ENCODE measurements around the gene ACTN2. TPM values are rescaled to one million over a fixed set of nuclear protein-coding genes. Genes with fewer than 3 reads are reported as not detected.

The ACTN2 gene
- total and polyA plus RNA-seq, 3 experiments from 2014 or later, result not detected

DNA sequence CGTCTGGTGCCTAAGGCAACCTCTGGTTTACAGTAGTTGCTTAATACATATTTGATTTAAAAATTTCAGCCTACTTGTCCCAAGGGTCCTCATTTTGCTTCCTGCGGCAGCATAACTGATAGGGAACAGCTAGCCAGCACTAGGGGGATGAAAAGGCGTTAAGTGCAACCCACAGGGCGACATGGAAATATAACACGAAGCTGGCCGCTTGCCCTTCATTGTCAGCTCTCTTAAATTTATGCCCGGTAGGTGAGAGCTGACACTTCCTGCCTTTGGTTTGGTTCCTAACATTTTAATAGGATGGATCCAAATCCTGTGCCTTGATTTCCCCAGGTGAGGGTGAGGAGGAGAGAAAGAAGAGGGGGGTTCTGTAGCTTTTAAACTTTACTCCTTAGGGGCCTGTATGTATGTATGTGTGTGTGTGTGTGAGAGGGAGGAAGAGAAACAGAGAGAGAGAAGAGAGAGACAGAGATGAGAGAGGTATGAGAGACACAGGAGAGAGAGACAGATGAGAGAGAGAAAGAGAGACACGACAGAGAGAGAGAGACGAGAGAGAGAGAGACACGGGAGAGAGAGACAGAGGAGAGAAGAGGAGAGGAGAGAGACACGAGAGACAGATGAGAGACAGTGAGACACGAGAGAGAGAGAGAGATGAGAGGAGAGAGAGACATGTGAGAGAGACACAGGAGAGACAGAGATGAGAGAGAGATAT lies 938 bp upstream of the ACTN2 start:
- Mint-ChIP-seq H3K4me1 (peaks cover 20 to 27% (median 20%) of the 10 kb centered on the region in 3 donors), H3K27me3 (peaks cover 17 to 53% of the 10 kb centered on the region in 2 donors), H3K27ac (peak overlapping the region in 3 of 8 donors; percentile 18 to 38 (median 29)), H3K9me3 (peaks cover 0 to 5% (median 4%) of the 10 kb centered on the region in 5 donors), H3K36me3 (peaks cover 0 to 2% (median 0%) of the 10 kb centered on the region in 3 donors), H3K4me3 (peak overlapping the region; percentile 22 to 82 (median 79))
- H3K27me3 ChIP-seq (ENCODE audit: insufficient read depth, low read length, poor library complexity, severe bottlenecking), result peaks cover 20% of the 10 kb centered on the region
- CTCF ChIA-PET, result no interaction called here
- H3K27ac ChIP-seq (ENCODE audit: low read depth, low read length), result no peak overlapping the region
- DNase-seq, result no peak
- no peaks in the 10 kb centered on the region for H3K9me3 ChIP-seq (ENCODE audit: low read length)
- H3K4me3 ChIP-seq (ENCODE audit: low read length), result no peak overlapping the region
- peaks cover 12% of the 10 kb centered on the region for H3K4me1 ChIP-seq (ENCODE audit: insufficient read depth, low read length)
- POLR2A ChIA-PET, result no interaction called here
- H3K36me3 ChIP-seq (ENCODE audit: insufficient read depth, low read length), result no peaks in the 10 kb centered on the region

DNA sequence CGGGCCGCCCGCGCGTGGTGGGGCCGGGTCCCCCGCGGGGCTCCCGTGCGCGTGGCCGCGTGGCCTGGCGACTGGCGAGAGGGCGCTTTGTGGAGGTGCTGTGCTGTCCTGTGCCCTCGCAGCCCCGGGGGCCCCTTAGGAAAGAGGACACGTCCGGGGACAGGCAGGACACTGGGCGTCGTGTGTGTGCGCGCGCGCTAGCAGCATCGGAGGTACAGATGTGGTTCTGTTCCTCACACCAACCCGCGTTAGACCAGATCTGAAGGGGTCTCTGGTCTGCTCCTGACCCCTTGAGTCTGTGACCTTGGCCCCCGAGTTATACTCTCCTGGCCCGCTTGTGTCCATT lies 489 bp downstream of the ACTN2 start:
- H3K36me3 Mint-ChIP-seq, result peaks cover 0 to 2% (median 0%) of the 10 kb centered on the region in 3 donors
- ChIA-PET CTCF (no interaction called here), POLR2A (no interaction called here)
- H3K9me3 ChIP-seq (ENCODE audit: low read length), result no peaks in the 10 kb centered on the region
- no peaks in the 10 kb centered on the region for H3K36me3 ChIP-seq (ENCODE audit: insufficient read depth, low read length)
- H3K27ac Mint-ChIP-seq, result no peak overlapping the region
- peaks cover 20 to 27% (median 20%) of the 10 kb centered on the region in 3 donors for H3K4me1 Mint-ChIP-seq
- H3K4me3 ChIP-seq (ENCODE audit: low read length), result peak overlapping the region; percentile 35
- no peak for DNase-seq
- H3K27ac ChIP-seq (ENCODE audit: low read depth, low read length), result no peak overlapping the region
- peak overlapping the region in 6 of 7 donors; percentile 49 to 85 (median 66) for H3K4me3 Mint-ChIP-seq
- peaks cover 0 to 5% (median 4%) of the 10 kb centered on the region in 5 donors for H3K9me3 Mint-ChIP-seq
- H3K4me1 ChIP-seq (ENCODE audit: insufficient read depth, low read length), result peaks cover 12% of the 10 kb centered on the region
- H3K27me3 Mint-ChIP-seq, result peaks cover 25 to 59% of the 10 kb centered on the region in 2 donors
- peaks cover 20% of the 10 kb centered on the region for H3K27me3 ChIP-seq (ENCODE audit: insufficient read depth, low read length, poor library complexity, severe bottlenecking)

DNA sequence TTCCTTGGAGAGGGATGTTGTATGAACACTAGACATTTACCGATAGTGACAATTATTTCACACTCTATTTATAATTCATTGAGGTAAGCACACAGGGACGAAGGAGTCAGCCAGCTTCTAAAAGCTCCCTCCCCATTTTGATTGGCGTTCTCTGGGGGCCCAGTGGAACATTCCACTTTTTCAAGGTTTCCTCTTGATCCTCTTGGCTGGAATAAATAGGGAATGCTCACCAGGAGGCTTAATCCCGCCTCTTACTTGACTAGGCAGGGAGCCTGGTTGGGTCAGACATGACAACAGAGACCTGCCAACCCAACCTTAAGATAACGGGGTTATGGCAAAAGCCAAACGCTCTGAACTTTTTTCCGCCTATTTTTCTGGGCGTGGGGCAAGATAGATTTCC lies 974 bp downstream of the ACTN2 start:
- H3K27ac Mint-ChIP-seq, result no peak overlapping the region
- ChIA-PET CTCF (no interaction called here), POLR2A (no interaction called here)
- no peak for DNase-seq
- H3K36me3 ChIP-seq (ENCODE audit: insufficient read depth, low read length), result no peaks in the 10 kb centered on the region
- peaks cover 20% of the 10 kb centered on the region for H3K27me3 ChIP-seq (ENCODE audit: insufficient read depth, low read length, poor library complexity, severe bottlenecking)
- H3K4me1 ChIP-seq (ENCODE audit: insufficient read depth, low read length), result peaks cover 12% of the 10 kb centered on the region
- peaks cover 20 to 27% (median 20%) of the 10 kb centered on the region in 3 donors for H3K4me1 Mint-ChIP-seq
- no peak overlapping the region for H3K27ac ChIP-seq (ENCODE audit: low read depth, low read length)
- peaks cover 0 to 2% (median 0%) of the 10 kb centered on the region in 3 donors for H3K36me3 Mint-ChIP-seq
- H3K4me3 ChIP-seq (ENCODE audit: low read length), result no peak overlapping the region
- peaks cover 0 to 5% (median 4%) of the 10 kb centered on the region in 5 donors for H3K9me3 Mint-ChIP-seq
- H3K9me3 ChIP-seq (ENCODE audit: low read length), result no peaks in the 10 kb centered on the region
- H3K27me3 Mint-ChIP-seq, result peaks cover 30 to 61% of the 10 kb centered on the region in 2 donors
- peak overlapping the region in 6 of 7 donors; percentile 49 to 85 (median 66) for H3K4me3 Mint-ChIP-seq

DNA sequence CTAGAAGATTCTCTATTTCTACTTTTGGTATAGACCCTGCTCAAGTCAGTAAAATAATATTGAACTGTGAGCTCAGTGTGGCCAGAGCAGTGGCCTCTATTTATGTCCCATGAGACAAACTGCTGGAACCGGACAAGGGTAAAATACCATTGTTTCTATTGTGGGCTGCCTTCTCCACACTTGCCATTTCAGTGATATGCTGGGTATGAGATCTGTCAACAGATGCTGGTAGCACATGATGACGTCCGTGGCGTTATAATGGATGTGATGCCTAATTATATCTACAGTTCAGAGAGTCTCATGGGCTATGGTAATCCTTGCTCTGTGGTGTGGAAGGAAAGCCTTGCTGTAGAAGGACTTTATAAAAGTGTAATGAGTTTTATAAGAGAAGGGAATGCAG lies 2.4 kb downstream of the ACTN2 start:
- Histone ChIP-seq H3K36me3 (ENCODE audit: insufficient read depth, low read length) (no peaks in the 10 kb centered on the region), H3K4me1 (ENCODE audit: insufficient read depth, low read length) (peaks cover 12% of the 10 kb centered on the region), H3K27me3 (ENCODE audit: insufficient read depth, low read length, poor library complexity, severe bottlenecking) (peaks cover 20% of the 10 kb centered on the region), H3K4me3 (ENCODE audit: low read length) (no peak overlapping the region), H3K27ac (ENCODE audit: low read depth, low read length) (no peak overlapping the region), H3K9me3 (ENCODE audit: low read length) (no peaks in the 10 kb centered on the region)
- Mint-ChIP-seq H3K36me3 (peaks cover 0 to 2% (median 0%) of the 10 kb centered on the region in 3 donors), H3K4me1 (peaks cover 20 to 27% (median 20%) of the 10 kb centered on the region in 3 donors), H3K9me3 (peaks cover 0 to 5% (median 4%) of the 10 kb centered on the region in 5 donors), H3K27me3 (peaks cover 39 to 66% of the 10 kb centered on the region in 2 donors), H3K4me3 (no peak overlapping the region), H3K27ac (no peak overlapping the region)
- POLR2A ChIA-PET, result no interaction called here
- no peak for DNase-seq
- CTCF ChIA-PET, result no interaction called here

DNA sequence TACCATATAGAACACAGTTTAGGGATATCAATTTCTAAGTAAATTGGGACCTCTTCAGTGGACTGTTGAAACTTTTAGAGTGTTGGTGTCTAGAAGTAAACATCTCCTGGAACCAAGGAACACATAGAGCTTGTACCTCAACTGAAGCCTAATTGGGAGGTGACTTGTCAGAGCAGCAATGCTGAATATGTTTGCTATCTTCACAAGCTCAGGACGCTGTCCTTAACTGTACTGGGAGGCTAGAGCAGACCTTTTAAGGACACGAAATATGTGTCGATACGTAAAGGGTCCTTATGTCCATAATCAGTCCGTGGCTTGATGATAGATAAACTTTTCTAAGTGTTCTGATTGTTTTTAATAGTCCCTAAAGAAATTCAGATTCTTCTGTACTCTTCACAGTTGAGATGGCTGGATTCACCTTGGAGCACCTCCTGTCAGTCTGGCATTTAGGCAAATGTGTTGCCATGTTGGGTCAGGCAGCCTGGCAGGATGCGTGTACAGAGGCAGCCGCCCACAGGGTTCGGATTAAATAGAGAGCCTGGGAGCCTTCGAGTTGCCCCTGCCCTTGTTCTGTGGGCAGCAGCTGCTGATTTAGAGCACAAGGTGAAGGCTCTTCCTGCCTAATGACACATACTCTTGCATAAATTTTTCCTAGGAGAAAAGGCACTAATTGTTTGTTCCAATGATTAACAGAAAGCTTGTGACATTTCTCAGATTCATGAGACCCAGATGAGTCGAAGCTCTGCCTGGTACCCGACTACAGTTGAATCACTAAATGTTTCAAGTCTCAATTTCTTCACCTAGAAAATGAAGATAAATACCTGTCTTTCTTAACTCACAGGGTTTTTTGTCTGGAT lies 3.6 kb downstream of the ACTN2 start:
- Histone ChIP-seq H3K4me1 (ENCODE audit: insufficient read depth, low read length) (peaks cover 12% of the 10 kb centered on the region), H3K4me3 (ENCODE audit: low read length) (no peak overlapping the region), H3K27me3 (ENCODE audit: insufficient read depth, low read length, poor library complexity, severe bottlenecking) (peaks cover 20% of the 10 kb centered on the region), H3K27ac (ENCODE audit: low read depth, low read length) (no peak overlapping the region), H3K36me3 (ENCODE audit: insufficient read depth, low read length) (no peaks in the 10 kb centered on the region), H3K9me3 (ENCODE audit: low read length) (no peaks in the 10 kb centered on the region)
- no peak for DNase-seq
- Mint-ChIP-seq H3K4me3 (no peak overlapping the region), H3K27ac (no peak overlapping the region), H3K27me3 (peaks cover 42 to 68% of the 10 kb centered on the region in 2 donors), H3K4me1 (peaks cover 20 to 25% (median 20%) of the 10 kb centered on the region in 3 donors), H3K36me3 (peaks cover 0 to 2% (median 0%) of the 10 kb centered on the region in 3 donors), H3K9me3 (peaks cover 0 to 5% (median 4%) of the 10 kb centered on the region in 5 donors)
- POLR2A ChIA-PET, result no interaction called here
- CTCF ChIA-PET, result no interaction called here

DNA sequence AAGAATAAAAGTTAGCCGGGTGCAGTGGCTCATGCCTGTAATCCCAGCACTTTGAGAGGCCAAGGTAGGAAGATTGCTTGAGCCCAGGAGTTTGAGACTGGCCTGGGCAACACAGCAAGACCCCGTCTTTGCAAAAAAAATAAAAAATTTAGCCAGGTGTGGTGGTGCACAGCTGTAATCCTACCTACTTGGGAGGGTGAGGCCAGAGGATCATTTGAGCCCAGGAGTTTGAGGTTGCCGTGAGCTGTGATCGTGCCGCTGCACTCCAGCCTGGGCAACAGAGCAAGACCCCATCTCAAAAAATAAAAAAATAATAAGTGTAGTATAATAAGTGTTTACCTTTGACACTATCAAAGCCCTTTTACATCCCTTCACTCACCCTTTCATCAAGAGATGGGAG lies 5.0 kb downstream of the ACTN2 start:
- POLR2A ChIA-PET, result no interaction called here
- peaks cover 20% of the 10 kb centered on the region for H3K27me3 ChIP-seq (ENCODE audit: insufficient read depth, low read length, poor library complexity, severe bottlenecking)
- Mint-ChIP-seq H3K36me3 (no peaks in the 10 kb centered on the region), H3K27me3 (peaks cover 36 to 62% of the 10 kb centered on the region in 2 donors), H3K27ac (no peak overlapping the region), H3K4me3 (no peak overlapping the region), H3K9me3 (peaks cover 0 to 2% (median 0%) of the 10 kb centered on the region in 5 donors), H3K4me1 (peaks cover 12 to 13% (median 13%) of the 10 kb centered on the region in 3 donors)
- H3K36me3 ChIP-seq (ENCODE audit: insufficient read depth, low read length), result no peaks in the 10 kb centered on the region
- CTCF ChIA-PET, result no interaction called here
- H3K4me3 ChIP-seq (ENCODE audit: low read length), result no peak overlapping the region
- DNase-seq, result no peak
- H3K27ac ChIP-seq (ENCODE audit: low read depth, low read length), result no peak overlapping the region
- H3K9me3 ChIP-seq (ENCODE audit: low read length), result no peaks in the 10 kb centered on the region
- H3K4me1 ChIP-seq (ENCODE audit: insufficient read depth, low read length), result peaks cover 12% of the 10 kb centered on the region

DNA sequence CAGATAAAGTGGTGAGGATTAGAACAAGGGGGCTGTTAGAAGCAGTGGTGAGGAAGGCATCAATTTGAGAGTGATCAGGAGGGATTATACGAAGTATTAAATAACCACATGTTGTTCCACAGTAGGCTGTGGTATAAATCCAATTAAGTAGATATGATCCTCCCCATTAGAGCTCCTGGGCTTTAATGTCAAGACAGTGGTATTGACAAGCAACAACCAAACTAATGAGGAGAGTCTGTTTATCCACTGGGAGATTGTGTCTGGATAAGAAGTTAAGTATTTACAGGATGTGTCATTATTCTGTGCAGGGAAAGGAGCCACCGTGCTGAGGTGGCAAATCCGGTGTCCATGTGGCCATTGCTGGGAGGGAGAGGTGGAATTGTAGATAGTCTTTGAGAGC lies 5.8 kb downstream of the ACTN2 start:
- CTCF ChIA-PET, result no interaction called here
- Mint-ChIP-seq H3K4me3 (no peak overlapping the region), H3K36me3 (no peaks in the 10 kb centered on the region), H3K4me1 (peaks cover 6 to 9% (median 6%) of the 10 kb centered on the region in 3 donors), H3K9me3 (peaks cover 0 to 2% (median 0%) of the 10 kb centered on the region in 5 donors), H3K27me3 (peaks cover 38 to 63% of the 10 kb centered on the region in 2 donors), H3K27ac (no peak overlapping the region)
- Histone ChIP-seq H3K36me3 (ENCODE audit: insufficient read depth, low read length) (no peaks in the 10 kb centered on the region), H3K4me1 (ENCODE audit: insufficient read depth, low read length) (peaks cover 5% of the 10 kb centered on the region), H3K27me3 (ENCODE audit: insufficient read depth, low read length, poor library complexity, severe bottlenecking) (peaks cover 15% of the 10 kb centered on the region), H3K4me3 (ENCODE audit: low read length) (no peak overlapping the region), H3K9me3 (ENCODE audit: low read length) (no peaks in the 10 kb centered on the region), H3K27ac (ENCODE audit: low read depth, low read length) (no peak overlapping the region)
- no peak for DNase-seq
- POLR2A ChIA-PET, result no interaction called here

DNA sequence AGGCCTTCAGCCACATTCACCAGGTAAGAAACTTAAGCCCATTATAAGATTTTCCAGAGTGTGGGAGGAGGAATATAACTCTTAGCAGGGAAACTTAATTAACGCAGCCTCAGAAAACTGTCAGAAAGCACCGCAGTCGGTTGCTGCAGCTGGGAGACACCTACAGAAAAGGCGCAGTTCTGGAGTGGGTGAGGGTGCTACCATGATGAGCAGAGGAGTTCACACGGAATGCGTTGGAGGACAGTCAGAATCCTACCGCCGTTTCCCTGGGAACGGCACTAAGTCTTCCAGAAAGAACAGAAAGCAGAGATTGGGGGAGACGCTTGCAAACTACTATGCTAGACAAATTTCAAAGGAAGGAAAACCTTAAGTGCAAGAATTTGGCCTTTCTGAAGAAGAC lies 6.4 kb downstream of the ACTN2 start:
- H3K27me3 Mint-ChIP-seq, result peaks cover 40 to 61% of the 10 kb centered on the region in 2 donors
- H3K36me3 ChIP-seq (ENCODE audit: insufficient read depth, low read length), result no peaks in the 10 kb centered on the region

More for the DNA sequence above, 6.4 kb downstream of the ACTN2 start:
- ChIA-PET CTCF (no interaction called here), POLR2A (no interaction called here)
- Histone ChIP-seq H3K4me3 (ENCODE audit: low read length) (no peak overlapping the region), H3K27ac (ENCODE audit: low read depth, low read length) (no peak overlapping the region), H3K9me3 (ENCODE audit: low read length) (no peaks in the 10 kb centered on the region), H3K4me1 (ENCODE audit: insufficient read depth, low read length) (no peaks in the 10 kb centered on the region), H3K27me3 (ENCODE audit: insufficient read depth, low read length, poor library complexity, severe bottlenecking) (peaks cover 9% of the 10 kb centered on the region)
- Mint-ChIP-seq H3K36me3 (no peaks in the 10 kb centered on the region), H3K4me3 (no peak overlapping the region), H3K27ac (no peak overlapping the region), H3K9me3 (no peaks in the 10 kb centered on the region), H3K4me1 (peaks cover 0 to 4% (median 0%) of the 10 kb centered on the region in 3 donors)
- no peak for DNase-seq
